GM18511 (cell line): Measurements from ENCODE around the gene ZNF140.

Experiments used
- ATAC-seq: cut with Tn5 transposase; IDR thresholded peaks from one replicate; pipeline ENCODE4 v1.9.1; 2021; ENCODE audit warnings: mild to moderate bottlenecking, moderate library complexity; ENCODE audit not compliant: unreplicated experiment

The ZNF140 gene

DNA sequence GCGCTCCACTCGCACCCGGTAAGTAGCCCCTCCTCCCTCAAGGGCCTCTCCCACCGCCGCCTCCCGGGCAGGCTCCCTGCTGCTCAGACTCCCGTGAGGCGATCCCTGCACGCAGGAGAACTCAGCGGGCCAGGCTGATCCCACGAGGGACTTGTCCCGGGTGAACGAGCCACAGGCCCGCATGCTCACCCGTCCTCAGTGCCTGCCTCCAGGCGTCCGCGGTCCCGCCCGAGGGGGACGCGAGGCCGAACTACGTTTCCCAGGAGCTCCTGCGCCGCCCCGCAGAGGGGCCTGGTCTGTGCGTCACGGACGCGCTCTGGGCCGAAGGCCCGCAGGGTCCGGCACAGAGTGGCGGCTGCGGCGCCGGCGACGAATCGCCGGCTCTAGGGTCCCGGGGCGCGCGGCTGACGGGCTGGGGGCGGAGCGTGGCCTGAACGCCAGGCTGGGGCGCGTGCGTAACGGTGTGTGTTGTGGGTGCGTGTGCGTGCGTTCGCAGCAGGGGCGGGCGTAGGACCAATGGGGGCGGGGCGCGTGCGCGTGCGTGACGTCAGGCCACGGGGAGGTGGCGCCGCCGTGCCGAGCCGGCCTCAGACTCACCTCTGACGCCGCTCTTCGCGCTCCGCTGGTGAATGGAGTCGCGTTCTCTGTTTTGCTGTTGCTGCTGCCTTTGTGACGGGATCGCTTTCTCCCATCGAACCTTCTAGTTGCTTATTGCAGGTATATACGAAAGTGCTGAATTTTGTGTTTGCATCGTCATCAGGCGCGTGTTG lies 49.5 kb downstream of the ZNF140 start, which contains the start of the genes ZNF10 and ZNF891:
ZNF10 (plus strand) TSS at position 590 of the 770 bp plus-strand sequence. CDS start 13,866 bp downstream, outside the sequence.
ZNF891 (minus strand) TSS at position 237 of the 770 bp plus-strand sequence. CDS start 8,356 bp downstream, outside the sequence.
- ATAC-seq, result peak; percentile 95

DNA sequence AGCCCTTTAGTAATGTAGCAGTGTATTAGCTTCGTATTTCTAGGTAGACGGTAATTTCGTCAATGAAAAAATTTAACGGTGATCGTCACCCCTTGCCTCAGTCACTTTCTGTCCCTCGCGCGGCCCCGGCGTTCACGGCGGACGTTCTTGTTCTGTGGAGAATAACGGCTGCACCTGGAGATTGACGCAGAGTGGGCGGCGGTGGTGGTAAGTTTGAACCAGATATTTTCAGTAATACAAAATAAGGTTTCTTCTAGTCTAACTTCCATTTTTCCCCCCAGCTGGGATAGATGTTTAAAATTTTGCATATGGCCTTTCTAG lies 50.0 kb downstream of the ZNF140 start:
- ATAC-seq, result peak; percentile 11

DNA sequence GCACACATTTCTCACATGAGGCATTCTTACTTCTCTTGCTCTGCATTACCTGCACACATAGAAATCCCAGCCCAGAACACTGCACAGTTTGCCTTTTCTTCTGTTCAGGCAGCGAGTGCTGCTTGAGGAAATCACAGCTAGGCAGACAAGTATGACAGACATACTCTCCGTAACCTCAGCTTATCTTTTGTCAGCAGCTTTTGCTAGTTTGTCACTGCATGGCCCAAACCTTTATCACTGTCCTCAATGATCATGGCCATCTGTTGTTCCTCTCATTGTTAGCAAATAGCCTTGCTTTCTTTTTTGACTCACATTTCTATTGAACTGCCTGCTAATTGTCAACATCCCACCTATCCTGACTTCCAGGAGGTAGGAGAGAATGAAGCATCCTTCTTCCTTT lies 55.0 kb downstream of the ZNF140 start:
- ATAC-seq, result no peak

DNA sequence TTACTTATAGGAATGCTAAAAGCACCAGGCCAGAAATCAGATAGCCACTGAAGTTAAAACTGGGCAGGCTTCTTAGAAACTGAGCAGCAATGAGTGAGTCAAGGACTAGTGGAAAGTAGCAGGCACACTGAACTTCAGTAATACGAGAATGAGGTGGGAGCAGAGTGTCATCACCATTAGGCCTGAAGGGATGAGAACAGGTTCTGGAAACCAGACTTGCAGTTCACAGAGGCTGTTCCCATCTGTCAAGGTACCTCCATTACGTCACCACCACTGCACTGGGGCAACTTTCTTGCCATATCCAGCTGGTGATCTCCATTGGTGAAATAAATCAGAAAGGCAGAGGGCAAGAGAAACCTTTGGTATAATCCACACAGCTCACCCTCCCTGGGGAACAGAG lies 65.3 kb downstream of the ZNF140 start:
- no peak for ATAC-seq

DNA sequence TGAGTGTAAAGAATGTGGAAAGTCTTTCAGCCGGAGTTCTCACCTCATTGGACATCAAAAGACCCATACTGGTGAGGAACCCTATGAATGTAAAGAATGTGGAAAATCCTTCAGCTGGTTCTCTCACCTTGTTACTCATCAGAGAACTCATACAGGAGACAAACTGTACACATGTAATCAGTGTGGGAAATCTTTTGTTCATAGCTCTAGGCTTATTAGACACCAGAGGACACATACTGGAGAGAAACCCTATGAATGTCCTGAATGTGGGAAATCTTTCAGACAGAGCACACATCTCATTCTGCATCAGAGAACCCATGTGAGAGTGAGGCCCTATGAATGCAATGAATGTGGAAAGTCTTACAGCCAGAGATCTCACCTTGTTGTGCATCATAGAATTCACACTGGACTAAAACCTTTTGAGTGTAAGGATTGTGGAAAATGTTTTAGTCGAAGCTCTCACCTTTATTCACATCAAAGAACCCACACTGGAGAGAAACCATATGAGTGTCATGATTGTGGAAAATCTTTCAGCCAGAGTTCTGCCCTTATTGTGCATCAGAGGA lies 75.5 kb downstream of the ZNF140 start:
- ATAC-seq, result no peak
